CD4-positive, alpha-beta T cell treated with Interleukin-17A for 1 hour (primary cell): ENCODE results near the gene VSIR.

ENCODE experiments used
- DNase-seq: peaks from one replicate; pipeline ENCODE4 v3.0.0-alpha.2; 2020

Gene VSIR

DNA sequence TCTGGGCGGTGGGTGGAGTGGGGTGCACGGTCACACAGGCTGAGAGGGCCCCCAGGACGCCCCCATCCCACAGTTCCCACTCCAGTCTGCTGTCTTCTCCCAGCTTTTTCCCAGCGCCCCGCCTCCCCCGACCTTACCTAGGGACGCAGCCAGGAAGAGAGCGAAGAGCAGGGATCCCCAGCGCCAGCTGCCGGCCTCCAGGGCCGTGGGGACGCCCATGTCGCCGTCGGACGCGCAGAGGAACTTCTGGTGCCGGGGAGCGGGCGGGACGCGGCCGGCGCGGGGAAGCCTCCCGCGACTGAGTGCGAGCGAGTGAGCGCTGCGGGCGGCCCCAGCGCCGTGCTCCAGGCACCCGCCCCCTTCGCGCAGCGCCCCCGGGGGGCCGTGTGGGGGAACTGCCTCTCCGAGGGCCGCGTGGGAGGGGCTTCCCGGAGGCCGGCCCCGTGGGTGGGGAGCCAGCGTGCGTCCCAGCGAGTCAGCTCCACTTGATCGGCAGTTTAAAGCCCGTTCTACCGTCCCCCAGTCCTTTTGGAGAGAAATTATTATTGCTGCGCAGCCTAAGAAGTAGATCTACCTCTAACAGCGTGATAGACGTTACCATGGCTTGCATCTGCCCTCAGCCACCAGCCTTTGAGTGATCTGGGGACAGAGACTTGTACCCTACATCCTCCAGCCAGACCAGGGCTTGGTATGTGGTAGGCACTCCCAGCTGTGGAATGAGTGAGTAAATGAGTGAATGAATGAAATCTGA, at the start of gene VSIR:
TSS of gene VSIR (minus strand) at position 300 of the 751 bp plus-strand sequence. CDS start at position 219, 81 bp downstream.
- DNase-seq, result peak; percentile 94

DNA sequence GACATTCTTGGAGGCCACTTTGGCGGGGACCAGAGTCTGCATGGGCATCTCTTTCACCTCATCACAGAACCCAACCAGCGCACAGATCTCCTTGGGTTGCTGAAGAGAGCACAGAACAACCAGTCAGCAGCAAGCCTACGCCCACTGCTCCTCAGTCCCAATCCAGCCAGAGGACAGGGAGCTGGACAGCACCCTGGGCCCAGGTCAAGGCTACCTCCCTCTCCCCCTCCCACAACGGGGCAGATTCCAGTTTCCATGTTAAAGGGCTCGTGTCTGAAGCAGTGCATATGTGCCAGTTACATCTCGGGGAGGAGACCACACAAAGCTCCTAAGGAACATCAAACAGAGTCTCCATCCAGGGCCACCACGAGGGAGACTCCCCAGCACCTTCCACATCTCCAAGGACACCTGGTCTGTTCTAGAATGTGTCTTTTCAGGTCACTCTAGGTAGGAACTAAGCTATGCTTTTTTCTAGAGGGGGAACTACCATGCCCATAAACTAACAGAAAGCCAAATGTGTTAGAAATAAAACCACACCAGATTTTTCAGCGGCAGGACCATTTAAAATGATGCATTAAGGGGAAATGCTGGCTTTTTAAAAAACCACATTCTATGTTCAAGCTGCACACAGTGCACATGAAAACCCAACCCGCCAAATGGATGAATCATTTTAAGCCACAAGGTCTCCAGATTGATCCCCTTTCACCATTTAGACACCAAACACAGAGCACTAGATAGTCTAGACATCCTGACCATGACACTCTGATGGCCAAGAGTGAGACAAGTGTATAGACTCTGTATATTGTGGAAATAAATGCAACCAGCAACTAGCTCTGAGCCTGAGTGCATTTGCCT, 48.8 kb upstream of the VSIR start:
- DNase-seq, result no peak

DNA sequence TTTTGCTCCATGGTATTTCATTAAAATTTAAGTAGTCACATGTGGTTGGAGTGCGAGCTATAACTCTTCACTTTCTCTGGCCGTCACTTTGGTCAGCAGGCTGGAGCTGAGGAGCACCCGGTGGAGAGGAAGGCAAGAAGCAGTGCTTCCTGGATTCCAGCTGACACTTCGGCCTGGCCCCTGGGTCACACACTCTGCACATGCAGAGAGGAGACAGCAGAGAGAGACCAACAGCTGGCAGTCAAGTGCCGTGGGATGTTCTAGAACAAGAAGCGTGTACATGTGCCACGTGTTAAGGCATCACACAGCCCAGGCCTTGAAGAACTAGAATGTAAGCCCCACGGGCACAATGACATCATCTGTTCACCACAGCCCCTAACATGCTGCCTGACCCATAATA, 47.6 kb upstream of the VSIR start:
- DNase-seq, result no peak

DNA sequence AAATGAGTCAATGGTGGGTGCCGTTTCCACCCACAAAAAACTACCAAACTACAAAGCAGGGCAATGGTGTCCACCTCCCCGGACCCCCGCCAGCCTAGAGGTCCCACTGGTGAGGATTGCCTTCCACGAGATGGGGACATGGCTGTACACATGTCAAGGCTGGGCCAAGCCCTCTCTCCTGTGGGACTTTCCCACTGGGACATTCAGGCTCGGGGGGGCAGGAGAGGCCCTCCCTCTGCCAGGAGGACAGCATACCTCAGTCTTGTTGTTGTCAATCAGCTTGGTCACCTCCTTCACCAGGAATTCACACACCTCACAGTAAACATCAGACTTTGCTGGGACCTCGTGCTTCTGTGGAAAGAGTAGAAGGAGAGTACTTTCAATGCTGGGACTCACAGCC, 46.7 kb upstream of the VSIR start:
- no peak for DNase-seq

DNA sequence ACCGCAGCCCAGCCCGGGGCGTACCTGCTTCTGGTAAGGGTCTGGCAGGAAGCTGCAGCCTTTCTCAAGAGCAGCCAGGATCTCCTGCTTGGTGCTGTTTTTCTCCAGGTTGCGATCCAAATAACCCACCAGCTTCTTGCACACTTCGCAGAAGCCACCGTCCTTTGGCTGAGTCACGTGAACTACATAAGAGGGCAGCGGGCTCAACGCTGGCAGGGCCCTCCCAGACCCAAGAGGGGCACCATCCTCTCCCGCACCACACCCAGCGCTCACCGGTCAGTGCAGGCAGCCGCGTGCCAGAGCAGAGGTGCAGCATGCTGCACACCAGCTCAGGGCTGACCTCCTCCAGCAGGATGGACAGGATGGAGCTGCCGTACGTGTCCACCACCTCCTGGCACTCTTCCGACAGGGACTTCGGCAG, 46.1 kb upstream of the VSIR start:
- DNase-seq, result no peak

DNA sequence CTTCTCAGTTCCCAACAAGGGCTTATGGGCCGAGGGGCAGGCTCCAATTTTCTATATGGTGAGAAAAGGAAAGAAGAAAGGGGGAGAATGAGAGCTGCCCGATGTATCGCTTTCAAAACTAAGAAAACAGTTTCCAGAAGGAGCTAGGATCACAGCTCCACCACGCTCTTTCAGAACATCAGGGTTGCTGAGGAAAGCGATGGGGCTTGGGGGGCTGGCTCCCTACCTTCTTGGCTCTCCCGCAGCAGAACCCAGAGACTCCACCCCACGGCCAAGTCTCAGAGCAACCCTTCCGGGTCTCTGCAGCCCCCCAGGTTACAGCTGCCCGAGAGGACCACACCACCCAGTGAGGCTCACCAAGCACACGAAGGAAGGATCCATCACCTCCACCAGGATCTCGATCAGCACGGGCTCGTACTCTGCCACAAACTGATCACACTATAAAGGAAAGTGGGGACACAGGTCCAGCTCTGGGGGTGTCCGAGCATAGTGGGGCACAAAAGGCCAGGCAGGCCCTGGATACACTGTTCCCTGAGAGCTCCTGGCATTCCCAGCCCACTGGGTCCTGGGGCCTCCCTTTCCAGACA, 45.4 kb upstream of the VSIR start:
- DNase-seq, result no peak

DNA sequence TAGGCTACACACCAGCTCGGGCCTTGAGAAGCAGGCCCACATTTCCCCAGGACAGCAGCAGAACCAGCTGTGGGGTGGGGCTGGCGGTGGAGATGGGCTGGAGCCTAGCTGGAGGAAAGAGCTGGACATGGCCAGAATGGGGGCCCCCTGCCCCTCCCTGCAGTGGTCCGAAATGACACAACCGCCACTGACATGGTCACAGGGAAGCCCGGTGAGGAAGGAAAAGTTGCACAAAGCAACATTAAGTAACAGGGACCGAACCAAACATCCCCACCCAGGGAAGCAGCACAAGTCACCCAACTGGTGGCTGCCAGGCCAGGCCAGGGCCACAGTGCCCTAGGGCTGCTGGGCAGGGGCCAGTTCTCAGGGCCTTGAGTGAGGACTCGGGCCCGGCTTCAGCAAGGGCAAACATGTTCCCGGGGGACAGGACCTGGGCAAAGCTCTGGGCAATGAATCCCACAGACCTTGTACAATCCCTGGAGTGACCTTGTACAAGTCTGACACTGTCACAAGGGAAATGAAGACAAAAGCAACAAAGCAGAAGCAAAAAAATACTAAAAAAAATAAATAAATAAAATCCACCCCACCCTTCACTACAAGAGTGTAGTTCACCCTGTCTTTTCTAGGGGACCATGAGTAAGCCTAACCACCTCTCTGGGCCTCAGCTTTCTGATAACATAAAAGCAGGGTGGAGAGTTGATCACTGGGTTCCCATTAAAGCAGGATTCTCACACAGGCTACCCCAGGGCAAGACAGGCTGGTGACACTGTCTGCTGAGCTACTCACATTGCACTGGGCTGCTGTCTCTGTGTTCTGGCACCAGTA, 44.7 kb upstream of the VSIR start:
- no peak for DNase-seq

DNA sequence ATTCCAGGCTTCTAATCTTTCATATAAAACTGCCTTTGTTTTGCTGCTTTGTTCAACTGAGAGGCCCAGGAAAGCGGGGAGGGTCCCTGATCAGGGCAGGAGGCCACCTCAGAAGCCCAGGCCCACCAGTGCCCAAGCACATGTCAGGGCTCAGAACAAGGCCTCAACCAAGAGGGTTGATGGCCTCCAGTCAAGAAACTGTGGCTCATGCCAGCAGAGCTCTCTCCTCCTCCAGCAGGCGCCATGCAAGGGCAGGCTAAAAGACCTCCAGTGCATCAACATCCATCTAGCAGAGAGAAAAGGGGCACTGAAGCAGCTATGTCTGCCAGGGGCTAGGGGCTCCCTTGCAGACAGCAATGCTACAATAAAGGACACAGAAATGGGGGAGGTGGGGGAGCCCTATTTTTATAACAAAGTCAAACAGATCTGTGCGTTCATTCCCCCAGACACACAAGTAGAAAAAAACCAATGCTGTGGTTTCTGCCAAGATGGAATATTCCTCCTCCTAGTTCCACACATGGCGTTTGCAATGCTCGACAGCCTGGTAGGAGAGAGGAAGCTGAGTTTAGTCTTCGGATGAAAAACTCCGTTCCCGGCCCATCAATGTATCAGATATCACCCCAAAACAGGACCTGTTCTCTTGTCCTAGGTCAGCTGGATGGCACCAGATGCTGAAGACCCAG, 43.8 kb upstream of the VSIR start:
- no peak for DNase-seq

DNA sequence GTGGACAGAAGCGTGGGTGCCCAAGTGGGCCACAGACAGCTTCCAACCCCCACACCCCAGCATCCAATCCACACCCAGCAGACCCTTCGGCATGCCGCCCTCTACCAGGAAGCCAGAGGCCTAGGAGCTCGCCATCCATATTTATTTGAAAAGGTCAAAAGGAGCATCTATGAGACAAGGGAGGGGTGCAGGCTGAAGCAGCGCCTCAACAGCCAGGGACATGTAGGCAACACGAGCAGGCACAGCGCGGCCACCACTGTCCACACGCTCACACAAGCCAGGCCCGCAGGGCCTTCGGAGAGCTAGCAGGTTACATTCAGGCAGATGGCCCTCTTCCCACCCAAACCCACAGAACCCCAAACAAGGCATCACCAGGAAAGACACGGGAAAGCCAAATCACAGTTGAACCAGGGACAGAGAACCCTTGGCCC, 43.1 kb upstream of the VSIR start:
- no peak for DNase-seq

DNA sequence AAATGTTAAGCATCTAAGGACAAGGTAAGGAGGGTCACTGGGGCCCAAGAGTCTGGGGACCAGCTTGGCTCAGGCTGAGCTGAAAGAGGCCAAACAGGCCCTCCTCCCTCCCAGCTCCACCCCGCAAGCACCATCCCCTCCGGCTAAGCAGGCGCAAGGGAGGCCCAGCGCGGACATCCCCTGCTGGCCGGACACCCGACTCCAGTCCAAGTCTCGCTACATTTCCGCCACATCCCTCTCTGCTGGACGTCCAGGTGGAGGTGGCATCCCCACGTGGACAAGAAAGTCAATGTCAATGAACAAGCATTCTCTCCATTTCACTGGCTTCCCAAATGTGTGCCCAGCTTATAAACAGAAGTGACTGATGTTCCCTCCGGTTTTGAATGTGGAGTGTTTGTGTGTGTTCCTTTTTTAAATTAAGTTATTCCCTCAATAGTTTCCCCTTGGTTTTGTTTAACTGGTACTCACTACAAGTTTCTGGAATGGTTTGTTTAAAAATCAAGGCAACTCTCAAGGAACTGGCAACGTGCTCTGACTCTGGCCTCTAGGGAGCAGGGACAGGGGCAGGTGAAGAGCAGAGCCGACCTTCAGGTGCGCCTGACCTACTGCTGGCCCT, 42.3 kb upstream of the VSIR start:
- no peak for DNase-seq

DNA sequence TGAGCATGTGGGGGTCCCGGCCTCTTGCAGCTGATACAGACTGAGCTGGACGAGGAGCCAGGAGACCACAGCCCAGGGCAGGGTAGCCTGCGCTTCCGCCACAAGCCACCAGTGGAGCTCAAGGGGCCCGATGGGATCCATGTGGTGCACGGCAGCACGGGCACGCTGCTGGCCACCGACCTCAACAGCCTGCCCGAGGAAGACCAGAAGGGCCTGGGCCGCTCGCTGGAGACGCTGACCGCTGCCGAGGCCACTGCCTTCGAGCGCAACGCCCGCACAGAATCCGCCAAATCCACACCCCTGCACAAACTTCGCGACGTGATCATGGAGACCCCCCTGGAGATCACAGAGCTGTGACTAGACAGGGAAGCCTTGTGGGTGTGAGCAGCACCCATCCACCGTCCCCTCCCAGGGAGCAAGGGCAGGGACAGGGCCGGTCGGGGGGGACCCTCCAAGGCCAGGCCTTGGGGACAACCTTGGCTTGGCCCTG, 41.6 kb upstream of the VSIR start:
- no peak for DNase-seq

DNA sequence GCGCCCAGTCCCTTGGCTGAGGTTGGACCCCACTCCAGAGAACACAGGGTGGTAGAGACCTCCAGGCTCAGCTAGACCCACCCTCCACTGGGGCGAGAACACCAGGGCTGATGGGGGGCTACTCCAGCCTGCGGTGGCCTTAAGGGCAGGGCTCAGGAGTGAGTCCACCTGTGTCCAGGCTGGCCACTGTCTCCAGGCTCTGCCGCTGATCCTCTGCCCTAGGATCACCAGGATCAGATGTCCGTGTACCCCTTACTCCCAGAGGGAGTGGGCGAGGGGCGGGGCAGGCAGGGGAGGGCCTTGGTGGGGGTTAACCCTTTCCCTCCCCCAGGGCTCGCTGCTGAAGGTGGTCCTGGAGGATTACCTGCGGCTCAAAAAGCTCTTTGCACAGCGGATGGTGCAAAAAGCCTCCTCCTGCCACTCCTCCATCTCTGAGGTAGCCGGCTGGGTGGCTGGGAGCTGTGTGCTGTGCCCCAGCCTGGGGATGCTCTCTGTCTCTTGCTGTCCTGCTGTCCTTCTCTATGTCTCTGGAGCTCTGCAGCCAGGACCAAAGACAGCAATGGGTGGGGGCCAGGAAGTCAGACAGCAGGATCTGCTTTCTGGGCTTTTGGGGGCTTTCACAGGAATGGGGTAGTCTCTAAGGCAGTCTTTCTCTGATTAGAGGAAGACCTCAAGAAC, 39.7 kb upstream of the VSIR start:
- no peak for DNase-seq

DNA sequence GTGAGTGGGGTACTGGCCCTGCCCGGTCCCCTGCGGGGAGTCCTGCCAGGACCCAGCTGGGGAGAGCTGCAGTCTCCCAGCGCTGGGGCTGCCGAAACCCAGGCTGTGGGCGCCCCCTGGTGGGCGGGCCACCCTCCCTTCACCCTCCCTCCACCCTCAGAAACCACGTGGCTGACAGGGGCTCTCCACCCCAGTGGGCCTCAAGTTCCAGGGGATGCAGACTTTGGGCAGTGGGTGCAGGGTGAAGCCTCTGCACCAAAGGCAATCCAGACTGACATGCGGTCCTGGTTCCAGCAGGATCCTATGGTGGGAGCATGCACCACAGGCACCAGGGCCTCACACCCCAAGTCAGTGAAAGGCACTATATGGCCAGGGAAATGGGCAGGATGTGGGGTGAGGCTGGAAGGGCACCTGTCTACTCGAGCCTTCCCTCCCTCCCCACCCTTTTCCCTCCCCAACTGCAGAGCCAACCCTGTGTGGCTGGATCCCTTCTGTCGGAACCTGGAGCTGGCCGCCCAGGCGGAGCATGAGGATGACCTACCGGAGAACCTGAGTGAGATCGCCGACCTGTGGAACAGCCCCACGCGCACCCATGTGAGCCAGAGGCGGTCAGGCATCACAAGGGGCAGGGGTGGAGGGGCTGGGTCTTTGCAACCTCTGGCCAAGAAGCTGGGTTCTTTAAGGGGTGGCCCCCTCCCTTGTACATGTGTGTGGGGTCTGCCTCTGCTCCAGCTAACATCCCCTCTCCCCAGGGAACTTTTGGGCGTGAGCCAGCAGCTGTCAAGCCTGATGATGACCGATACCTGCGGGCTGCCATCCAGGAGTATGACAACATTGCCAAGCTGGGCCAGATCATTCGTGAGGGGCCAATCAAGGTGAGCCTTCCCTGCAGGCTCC, 38.9 kb upstream of the VSIR start:
- DNase-seq, result peak; percentile 75

DNA sequence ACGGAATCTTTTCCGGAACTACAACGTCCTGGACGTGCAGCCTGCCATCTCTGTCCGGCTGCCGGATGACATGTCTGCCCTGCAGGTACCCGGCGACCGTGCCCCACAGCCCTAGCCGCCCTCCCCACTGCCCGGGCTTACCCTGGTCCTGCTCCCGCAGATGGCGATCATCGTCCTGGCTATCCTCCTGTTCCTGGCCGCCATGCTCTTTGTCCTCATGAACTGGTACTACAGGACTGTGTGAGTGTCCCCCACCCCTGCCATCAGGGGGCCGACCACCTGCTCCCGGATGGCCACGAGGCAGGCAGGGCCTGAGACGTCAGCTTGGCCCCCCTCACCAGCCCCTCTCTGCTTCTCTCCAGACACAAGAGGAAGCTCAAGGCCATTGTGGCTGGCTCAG, 38.0 kb upstream of the VSIR start:
- no peak for DNase-seq

DNA sequence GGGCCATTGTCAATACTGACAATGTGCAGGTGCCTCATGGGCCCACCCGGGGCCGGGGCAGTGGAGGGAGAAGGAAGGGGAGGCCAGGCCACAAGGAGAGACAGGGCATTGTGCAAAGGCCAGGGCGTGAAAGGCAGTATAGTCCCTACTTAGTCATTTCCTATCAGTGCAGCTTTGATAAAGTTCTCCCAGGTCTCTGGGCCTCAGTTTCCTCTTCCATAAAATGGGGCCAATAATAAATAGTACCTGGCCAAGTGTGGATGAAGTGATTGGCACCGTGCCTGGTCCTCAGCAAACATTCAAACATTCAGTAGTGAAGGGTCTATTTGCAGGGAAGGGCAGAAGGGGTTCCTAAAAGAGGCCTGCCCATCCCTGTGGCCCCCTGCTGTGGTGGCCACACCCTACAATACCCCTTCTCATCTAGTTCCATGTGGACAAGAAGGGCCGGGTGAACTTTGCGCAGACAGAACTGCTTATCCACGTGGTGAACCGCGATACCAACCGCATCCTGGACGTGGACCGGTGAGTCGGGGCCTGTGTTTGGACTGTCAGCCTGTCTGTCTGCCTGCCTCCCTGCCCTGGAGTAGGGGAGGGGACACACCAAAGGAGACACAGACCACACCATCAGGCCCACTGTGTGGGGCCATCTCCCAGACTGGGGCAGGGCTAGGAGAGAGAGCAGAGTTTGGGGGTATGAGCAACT, 36.9 kb upstream of the VSIR start:
- DNase-seq, result no peak

DNA sequence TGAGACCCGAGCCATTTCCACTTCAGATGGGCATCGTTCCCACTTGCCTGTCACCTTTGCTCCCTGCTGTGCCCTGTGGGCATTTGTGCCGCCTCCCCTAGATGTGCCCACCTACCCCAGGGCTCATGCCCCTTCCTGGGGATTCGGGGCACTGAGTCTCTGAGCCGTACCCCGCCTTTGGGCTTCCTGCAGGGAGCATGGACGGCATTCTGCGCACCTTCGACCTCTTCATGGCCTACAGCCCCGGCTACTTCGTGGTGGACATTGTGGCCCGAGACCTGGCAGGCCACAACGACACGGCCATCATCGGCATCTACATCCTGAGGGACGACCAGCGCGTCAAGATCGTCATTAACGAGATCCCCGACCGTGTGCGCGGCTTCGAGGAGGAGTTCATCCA, 36.3 kb upstream of the VSIR start:
- DNase-seq, result no peak

DNA sequence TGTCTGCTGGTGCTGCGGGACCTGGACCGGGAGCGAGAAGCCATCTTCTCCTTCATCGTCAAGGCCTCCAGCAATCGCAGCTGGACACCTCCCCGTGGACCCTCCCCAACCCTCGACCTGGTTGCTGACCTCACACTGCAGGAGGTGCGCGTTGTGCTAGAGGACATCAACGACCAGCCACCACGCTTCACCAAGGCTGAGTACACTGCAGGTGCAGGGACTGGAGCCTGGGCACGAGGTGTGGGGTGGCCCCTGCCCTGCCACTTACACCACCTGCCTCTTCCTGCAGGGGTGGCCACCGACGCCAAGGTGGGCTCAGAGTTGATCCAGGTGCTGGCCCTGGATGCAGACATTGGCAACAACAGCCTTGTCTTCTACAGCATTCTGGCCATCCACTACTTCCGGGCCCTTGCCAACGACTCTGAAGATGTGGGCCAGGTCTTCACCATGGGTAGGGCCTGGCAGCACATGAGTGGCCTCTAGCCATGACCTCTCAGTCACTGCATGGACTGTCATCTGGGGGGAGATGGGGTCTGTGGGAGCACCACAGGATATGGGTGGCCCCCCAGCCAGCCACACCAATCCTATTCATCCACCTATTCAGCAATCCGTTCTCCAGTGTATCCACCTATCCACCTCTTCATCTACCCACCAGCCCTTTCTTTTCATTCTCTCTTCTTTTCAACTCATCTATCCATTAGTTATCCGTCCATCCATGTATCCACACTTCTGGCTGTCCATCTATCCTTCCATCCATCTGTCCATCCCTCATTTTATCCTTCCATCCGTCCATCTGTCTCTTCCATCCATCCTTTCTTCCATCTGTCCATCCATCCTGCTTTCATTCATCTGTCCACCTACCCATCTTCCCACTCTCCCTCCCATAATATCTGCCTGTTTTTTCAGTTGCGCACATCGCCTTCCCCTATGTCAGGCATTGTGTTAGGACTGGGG, 34.5 kb upstream of the VSIR start:
- DNase-seq, result no peak
